RPMI7951 (cell line): ENCODE results near the gene MAP3K6. TPM values are rescaled to one million over a fixed set of nuclear protein-coding genes. Genes with fewer than 3 reads are reported as not detected.
"Not testable (repeated sequence)": the region's sequence is repeated elsewhere in the genome, so short reads cannot be mapped to it uniquely, and the experiment has no call there.

Source experiments
- DNase-seq: peaks from one replicate; pipeline ENCODE4 v3.0.0-alpha.2; 2012; ENCODE audit warnings: low read depth
- total RNA-seq: library from RNA; depleted of rRNA; stranded (reverse); fragments of >200 nt; shearing (Covaris generic); gene quantifications from 2 replicates; pipeline ENCODE4 v1.2.3, GENCODE V29; 2014; rRNA removed

MAP3K6 gene, protein sequence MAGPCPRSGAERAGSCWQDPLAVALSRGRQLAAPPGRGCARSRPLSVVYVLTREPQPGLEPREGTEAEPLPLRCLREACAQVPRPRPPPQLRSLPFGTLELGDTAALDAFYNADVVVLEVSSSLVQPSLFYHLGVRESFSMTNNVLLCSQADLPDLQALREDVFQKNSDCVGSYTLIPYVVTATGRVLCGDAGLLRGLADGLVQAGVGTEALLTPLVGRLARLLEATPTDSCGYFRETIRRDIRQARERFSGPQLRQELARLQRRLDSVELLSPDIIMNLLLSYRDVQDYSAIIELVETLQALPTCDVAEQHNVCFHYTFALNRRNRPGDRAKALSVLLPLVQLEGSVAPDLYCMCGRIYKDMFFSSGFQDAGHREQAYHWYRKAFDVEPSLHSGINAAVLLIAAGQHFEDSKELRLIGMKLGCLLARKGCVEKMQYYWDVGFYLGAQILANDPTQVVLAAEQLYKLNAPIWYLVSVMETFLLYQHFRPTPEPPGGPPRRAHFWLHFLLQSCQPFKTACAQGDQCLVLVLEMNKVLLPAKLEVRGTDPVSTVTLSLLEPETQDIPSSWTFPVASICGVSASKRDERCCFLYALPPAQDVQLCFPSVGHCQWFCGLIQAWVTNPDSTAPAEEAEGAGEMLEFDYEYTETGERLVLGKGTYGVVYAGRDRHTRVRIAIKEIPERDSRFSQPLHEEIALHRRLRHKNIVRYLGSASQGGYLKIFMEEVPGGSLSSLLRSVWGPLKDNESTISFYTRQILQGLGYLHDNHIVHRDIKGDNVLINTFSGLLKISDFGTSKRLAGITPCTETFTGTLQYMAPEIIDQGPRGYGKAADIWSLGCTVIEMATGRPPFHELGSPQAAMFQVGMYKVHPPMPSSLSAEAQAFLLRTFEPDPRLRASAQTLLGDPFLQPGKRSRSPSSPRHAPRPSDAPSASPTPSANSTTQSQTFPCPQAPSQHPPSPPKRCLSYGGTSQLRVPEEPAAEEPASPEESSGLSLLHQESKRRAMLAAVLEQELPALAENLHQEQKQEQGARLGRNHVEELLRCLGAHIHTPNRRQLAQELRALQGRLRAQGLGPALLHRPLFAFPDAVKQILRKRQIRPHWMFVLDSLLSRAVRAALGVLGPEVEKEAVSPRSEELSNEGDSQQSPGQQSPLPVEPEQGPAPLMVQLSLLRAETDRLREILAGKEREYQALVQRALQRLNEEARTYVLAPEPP (N-terminal part only)
- 14.5 and 20.6 TPM in 2 replicates for total RNA-seq

DNA sequence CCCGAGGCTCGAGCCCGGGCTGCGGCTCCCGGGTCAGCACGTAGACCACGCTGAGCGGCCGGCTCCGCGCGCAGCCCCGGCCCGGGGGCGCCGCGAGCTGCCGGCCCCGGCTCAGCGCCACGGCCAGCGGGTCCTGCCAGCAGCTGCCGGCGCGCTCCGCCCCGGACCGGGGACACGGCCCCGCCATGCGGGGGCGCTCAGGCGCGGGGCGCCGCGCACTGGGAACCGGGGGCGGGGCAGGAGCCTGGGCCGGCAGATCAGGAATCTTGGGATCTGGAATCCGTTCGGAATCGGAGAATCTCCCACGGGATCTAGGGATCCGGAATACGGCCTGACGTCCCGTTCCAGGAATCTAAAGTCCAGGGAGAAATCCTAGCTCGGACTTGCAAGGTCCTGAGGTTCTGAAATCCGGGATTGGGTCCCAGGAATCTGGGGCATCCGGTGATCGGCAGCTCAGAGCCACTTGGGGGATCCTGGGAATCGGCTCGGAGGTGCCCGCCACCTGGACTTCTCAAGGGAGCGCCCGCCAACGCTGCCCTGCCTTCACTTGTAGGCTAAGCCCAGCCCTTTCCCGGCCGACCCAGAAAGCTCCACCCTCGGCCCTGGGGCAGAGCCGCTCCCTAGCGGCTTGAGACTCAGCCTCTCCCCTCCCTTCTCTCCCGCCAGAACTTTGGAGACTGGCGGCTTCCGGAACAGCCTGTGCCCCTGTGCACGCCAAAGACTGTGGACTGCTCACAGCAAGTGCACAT, at the start of gene MAP3K6:
MAP3K6 (minus strand) TSS at position 551 of the 749 bp plus-strand sequence; CDS start at position 187, 364 bp downstream.
- DNase-seq, result peak; percentile 87

DNA sequence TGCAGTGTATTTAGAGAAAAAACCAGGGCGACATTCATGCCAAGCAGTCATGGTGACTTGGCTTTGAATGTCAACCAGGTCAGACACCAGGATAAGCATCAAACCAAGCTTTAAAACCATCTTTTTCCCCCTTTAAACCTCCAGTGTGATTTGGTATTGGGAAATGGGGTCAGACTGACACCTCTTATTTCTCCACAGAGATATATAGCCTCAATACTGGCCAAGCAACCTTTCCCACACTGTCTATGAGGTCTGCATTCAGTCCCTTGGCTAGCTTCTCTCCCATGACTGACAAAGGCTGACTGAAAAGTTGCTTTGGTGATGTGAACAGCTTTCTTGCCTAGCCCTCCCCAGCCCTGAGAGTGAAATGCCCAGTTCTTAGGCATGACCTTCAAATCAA, 47.3 kb upstream of the MAP3K6 start:
- no peak for DNase-seq

DNA sequence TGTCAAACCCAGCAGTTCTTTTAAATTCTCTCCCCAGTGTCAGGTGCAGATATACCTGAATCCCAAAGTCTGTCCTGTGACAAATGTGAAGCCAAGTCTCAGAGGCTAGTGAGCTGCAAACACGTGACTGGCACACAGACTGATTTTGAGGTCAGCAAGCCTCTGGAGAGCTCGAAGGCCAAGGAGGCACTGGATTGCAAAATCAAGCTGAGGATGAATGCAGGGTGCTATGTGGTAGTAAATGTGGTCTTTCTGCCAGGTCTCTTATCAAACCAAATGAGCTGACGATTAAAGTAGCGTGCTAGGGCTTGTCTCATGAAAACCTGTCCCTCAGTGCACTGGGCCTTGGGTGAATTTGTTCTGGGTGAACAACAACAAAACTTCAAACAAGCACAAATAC, 46.2 kb upstream of the MAP3K6 start:
- DNase-seq, result no peak

GRCh38 chr1:27412502-27412901, 45.7 kb upstream of the MAP3K6 start:
- no peak for DNase-seq

DNA sequence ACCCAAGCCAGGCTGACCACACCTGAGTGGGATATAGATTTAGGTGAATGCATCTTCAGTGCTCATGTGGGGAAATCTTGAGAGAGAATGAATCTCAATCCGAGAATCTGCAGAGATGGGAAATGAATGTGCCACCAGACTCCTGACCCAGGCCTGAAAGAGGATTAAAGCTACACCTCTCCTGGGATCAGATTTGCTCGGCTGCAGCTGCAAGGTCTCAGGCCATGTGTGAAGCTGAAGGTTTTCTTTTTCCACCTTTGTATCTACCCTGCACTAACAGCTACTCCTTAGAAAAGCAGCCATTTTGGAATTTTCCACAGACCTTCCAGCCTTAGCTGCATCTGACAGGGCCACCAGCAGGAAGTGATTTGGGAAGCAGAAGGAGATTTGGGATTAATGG, 43.9 kb upstream of the MAP3K6 start:
- no peak for DNase-seq

GRCh38 chr1:27409669-27410068, 42.9 kb upstream of the MAP3K6 start:
- DNase-seq, result no peak

DNA sequence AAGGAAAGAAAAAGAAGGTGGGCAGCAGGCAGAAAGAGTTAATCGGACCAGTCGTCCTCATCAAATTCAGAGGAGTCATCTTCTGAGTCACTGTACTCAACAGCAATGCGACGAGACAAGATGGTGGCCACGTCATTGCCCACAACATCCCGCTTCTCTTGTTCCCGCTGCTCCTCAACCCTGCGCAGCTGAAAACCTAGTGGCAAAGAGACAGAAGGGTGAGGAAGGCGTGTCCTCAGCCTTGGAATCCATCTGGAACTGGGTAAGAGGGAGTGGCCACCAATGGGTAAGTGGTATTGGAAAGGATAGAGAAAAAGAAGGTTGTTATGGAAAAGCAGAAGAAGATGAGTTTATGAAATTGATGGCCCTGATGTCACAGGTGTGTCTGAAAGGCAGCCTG, 41.4 kb upstream of the MAP3K6 start:
- peak; percentile 91 for DNase-seq

- not testable (repeated sequence) for DNase-seq
Observed at GRCh38 chr1:27406791-27407190, 40.0 kb upstream of the MAP3K6 start.

- DNase-seq, result no peak
Observed at GRCh38 chr1:27406362-27406680, 39.6 kb upstream of the MAP3K6 start.

DNA sequence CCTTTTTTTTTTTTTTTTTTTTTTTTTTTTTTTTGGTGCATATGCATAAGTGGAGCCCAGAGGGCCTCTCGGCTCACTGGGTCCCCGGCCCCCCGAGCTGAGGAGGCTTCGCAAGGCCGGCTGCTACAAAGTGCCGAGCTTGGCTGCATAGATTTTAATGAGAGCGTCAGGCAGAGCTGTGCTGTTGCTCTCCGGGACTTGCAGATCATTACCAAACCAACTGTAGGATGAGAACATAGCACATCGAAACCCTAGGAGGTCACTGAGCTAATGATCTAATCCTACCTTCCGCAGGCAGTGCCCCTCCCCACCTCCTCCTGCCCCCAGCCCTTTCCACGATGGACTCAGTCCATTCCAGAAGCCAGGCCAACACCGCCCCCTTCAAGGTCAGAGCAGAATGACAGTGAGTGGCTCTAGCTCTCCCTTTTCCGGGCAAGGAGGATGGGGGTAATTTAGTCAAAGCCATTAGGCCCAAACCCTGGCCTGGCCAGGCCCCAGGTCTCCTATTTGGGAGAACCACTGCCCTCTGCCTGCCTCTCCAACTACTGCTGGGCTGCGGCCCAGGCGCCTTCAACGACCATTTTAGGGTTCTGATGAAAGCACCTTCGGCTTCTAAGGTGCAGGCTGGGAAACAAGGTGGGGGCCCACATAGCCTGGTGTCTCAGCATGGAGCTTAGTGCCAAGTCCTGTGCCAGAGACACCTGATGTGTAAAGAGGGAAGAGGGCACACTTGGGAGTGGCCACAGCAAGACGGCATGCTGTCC, 39.0 kb upstream of the MAP3K6 start:
- not testable (repeated sequence) for DNase-seq

- DNase-seq, result peak; percentile 32
Observed at GRCh38 chr1:27405074-27405473, 38.3 kb upstream of the MAP3K6 start.

GRCh38 chr1:27403931-27404330, 37.2 kb upstream of the MAP3K6 start:
- DNase-seq, result no peak

GRCh38 chr1:27403065-27403726, 36.4 kb upstream of the MAP3K6 start:
- DNase-seq, result no peak

DNA sequence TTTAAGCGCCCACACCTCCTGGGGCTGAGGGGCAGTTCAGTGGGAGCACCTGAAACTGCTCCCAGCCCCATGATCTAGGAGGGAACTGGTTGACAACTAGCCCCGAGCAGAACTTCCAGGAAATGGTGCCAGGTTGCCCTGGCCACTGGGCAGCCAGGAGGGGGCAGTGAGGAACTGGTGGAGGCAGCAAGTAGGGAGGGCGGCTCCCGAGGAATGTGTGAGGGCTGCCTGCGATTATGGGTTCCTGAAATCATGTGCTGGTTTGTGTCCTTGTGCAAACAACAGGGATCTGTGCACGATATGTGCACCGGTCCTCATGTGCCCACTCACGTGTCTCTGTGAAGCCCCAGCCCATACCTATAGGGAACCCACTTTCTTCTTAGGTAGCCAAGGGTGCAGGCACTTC, 35.6 kb upstream of the MAP3K6 start:
- DNase-seq, result peak; percentile 48

- DNase-seq, result no peak
Observed at GRCh38 chr1:27400963-27401341, 34.2 kb upstream of the MAP3K6 start.

GRCh38 chr1:27400082-27400962, 33.6 kb upstream of the MAP3K6 start:
- DNase-seq, result no peak

DNA sequence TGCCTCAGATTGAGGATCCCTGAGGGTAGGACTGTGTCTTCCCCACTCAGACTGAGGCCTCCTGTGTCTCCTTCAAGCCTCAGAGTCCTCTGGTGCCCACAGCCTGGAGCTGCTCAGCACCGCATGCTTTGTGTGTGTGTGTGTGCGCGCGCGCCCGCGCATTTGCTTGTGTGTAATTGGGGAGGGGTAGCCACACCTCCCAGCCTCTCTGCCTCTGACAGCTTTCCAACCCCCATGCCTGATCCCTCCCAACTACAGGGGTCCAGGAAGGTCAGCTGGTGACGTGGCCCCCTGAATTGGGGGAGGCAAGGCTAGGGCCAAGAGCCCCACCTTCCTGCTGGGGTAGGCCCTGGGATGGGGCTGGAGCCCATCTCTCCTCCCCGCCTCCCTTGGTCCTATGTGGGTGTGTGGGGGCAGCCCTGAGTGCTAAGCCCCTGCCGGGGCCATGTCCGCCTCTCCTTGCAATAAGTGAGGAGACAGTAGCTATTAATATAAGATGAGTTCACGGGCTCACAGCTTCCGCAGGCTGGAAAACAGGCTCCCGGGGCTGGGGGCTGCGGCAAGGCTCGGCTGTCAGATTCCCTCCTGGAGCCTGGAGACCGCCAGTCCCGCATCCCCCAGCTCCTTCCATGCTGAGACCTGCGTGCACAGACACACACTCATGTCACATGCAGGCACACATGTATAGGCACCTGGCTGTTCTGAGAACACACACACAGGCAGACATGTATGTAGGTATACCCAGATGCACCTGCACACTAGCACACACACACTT, 32.7 kb upstream of the MAP3K6 start:
- no peak for DNase-seq

DNA sequence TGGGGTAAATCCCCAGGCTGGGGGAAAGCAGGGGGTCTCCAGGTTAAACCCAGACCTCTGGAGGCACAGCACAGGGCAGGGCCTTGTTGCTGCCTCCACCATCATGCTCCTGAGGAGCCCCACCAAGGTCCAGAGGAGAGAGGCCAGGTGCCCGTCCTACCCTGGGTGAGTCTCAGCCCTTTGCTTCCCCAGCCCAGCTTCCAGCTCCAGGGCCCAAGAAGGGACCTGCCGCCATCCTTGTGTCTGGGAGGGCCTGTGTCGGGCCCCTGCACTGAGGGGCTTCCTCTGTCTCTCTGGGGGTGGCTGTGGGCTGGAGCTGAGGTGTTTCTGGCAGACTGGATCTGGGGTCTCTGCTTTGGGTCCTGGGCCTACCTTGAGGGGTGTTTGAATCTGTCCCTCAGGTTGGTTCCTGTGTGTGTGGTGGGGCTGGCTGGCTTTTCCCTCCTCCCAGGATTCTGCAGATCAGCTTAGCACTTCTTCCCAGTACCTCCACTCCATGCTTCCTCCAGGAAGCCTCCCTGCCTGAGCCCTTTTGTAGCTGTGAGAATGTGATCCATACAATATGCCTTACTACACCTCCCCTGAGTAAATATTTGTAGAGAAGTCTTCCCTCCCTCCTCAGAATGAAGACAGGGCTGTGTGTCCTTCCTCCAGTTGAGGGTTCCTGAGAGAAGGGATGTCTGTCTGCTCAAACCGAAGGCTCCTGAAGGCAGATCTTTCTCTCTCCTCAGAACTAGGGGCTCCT, 31.8 kb upstream of the MAP3K6 start:
- no peak for DNase-seq
